D341Med (cell line): ENCODE measurements around the gene SLC6A9.

Experiments
- DNase-seq: peaks from one replicate; pipeline ENCODE4 v3.0.0; 2012; ENCODE audit warnings: low spot score

The SLC6A9 gene

DNA sequence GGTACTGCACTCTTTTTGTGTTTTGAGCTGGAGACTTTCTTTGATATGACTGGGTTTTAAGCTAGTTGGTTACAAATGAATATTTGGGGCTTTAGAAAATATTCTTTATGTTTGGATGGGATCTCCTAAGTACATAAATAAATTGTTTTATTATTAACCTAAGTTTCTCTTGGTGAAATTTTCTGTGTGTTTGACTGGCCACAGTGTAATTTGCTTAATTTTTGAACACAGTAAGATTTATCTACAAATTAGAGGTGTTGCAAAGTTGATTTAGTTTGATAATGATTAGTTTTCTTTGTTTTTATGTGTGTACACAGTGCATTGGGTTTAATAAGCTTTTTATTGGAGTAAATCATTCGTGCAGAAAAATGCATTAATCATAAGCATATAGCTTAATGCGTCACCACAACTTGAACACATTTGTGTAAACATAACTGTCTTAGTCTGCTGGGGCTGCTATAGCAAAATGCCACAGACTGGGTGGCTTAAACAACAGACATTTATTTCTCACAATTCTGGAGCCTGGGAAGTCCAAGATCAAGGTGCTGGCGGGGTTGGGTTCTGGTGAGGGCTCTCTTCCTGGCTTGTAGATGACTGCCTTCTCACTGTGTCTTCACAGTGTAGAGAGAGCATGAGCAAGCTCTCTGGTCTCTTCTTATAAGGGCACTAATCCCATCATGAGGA, 17.4 kb upstream of the SLC6A9 start:
- no peak for DNase-seq

DNA sequence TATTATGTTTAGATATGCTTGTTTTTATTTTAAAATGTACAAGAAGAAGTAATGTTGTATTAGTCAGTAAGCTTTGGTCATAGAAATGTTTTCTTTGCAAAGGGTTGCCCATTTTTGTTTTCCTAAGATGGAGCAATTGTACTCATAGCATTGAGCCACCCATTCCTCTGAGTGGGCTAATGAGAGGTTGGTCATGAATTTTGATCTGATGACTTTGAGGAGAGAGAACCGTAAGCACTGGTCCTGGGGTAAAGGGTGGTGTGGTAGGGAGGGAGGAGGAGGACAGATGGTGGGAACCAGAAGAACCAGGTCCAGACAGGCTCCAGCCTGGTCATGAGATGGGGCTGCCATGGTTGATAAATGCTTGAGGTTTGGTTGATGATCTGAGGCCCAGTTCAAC, 15.9 kb upstream of the SLC6A9 start:
- no peak for DNase-seq

DNA sequence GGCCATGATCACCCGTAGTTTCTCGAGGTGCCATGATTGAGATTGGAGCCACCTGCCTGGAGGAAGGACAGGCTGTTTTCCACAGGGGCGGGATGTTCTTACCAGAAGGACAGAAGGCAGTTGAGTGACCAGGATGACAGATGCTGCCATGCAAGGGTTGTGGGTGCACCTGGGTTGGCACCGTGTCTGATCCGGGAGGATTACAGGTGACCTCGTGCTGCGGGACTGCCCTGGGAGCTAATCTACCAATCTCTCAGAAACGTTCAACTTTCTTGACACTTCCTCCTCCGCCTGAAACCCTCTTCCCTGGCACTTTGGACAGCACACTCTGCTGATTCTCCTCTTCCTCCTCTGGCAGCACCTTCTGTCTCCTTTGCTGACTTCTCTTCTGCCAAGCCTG, 13.8 kb upstream of the SLC6A9 start:
- DNase-seq: no peak

DNA sequence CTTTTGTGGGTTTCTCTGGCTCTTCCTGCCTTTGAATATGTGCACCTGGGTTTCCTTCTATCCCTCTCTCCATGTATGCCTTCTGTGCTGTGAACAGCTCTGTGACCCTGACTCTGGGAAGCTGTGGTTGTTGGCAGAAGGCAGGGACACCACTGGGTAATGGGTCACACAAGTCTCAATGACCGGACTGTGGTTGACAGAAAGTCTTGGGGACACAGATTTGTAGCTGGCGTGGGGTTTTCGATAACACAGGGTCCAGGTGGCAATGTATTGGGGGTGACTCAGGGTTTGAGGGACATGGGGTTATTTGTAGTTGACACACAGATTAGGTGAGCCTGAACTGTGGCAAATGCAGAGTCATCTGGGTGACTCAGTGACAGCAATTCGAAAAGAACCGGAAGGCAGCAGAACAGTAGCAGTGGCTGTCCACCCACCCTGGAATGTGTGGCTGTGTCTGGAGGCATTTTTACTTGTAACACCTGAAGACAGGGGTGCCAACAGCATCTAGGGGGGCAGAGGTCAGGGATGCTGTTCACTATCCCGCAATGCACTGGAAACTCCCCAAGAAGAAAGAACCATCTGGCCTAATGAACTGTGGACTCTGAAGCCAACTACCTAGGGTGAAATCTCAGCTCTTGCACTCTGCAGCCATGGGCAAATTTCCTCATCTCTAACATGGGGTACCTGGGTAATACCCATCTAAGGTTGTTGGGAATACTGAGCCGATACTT, 13.0 kb upstream of the SLC6A9 start:
- DNase-seq: no peak

DNA sequence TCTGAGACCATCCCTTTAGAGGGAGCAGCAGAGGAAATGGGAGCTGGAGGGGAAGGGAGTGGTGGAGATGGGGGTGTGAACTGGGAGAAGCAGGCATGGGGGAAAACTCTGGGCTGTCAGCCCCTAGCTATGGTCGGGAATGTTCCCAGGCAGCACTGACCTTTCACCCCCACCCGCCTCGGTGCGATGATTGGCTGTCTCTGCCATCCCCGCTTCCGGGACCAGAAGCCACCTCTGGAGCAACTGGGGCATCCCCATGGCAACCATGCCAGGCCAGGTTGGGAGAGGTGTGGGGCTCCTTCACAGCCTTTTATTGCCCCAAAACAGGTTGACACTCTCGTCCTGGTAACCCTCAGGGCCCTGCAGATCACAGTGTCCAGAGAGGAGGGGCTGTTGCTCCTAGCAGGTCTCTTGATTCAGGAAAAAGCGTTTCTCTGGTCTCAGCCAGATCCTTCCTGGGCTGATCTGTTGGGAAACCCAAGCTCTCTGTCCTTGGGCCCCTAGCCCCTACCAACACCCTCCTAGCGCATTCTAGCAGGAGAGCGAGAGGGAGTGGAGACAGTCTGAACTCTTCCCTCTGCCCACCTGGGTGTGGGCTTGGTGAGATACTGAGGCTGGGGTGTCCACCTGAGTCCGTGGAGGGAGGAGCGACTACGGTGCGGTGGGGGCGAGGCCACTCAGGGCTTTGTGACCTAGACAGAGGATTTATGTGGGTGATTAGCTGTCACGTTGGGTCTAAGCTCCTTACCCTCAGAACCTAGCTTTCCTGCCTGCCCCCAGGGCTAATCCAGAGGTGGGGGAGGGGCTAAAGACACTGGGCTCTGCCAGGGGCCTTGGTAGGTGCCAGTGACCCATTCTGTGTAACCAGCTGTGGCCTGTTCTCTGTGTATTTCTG, 12.2 kb upstream of the SLC6A9 start:
- DNase-seq: no peak

DNA sequence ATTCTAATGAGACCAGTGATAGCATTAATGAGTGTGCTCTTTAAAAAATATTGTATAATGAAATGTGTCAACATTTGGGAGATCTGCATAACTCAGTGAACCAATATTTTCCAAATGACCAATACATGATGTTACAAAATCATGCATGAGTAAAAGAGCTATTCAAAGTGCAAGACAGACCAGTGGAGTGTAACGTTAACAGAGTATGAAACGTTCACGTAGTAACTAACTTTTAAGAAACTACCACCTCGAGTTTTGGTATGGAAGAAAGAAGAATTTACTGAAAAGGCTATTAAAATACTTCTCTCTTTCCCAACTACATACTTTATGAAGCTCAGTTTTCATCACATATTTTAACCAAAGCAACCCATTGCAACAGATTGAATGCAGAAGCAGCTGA, 9.6 kb upstream of the SLC6A9 start:
- DNase-seq: no peak

DNA sequence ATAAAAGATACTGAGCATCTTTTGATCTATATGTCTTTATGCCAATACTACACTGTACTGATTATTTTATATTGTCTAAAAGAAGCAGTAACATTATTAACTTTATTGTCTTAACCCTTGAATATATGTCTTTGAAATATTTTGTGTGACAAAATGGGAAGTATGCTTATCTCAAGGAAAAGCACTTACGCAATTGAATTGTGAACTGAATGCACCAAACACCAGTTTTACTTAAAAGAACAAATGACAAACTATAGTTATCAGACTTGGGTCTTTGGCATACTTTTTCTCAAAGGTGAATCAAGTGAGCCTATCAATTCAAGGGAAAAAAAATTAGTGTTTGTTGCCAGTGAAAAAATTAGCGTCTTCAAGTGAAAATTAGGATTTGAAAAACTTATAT, 9.2 kb upstream of the SLC6A9 start:
- DNase-seq: no peak

DNA sequence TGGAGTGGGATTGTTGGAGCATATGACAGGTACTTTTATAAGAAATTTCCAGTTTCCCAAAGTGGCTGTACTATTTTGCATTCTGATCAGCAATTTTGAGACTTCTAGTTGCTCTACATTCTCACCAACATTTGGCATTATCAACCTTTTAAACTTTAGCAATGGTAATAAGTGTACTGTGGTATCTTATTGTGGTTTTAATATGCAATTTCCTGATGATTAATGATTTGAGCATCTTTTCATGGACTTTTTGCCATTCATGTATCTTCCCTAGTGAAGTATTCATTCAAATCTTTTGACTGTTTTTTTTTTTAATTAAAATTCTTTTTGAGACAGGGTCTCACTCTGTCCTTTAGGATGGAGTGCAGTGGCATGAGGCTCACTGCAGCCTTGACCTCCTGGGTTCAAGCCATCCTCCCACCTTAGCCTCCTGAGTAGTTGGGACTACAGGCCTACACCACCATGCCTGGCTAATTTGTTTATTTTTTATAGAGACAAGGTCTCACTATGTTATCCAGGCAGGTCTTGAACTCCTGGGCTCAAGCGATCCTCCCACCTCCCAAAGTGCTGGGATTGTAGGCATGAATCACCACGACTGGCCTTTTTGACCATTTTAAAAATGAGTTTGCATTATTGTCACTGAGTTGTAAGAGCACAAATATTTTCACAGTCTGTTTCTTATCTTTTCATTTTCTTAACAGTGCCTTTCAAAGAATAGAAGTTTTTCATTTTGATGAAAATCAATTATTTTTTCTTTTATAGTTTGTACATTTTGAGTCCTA, 7.8 kb upstream of the SLC6A9 start:
- no peak for DNase-seq

DNA sequence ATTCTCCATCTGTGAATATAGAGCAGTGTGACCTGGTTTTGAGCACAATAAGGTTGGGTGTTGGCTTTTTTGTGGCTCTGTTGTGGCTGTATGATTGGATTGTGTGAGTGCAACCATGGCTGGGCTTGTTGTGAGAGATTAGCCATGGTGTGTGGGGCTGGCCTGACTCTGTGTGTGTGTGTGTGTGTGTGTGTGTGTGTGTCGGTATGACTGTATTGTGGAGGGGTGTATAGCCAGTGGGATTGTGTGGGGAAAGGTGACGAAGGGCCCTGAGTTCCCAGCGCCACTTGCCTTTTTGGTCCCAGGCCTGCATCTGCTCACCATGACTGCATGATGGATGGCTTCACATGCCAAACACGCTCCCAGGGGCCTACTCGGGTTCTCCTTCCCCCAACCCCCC, 5.9 kb upstream of the SLC6A9 start:
- no peak for DNase-seq

DNA sequence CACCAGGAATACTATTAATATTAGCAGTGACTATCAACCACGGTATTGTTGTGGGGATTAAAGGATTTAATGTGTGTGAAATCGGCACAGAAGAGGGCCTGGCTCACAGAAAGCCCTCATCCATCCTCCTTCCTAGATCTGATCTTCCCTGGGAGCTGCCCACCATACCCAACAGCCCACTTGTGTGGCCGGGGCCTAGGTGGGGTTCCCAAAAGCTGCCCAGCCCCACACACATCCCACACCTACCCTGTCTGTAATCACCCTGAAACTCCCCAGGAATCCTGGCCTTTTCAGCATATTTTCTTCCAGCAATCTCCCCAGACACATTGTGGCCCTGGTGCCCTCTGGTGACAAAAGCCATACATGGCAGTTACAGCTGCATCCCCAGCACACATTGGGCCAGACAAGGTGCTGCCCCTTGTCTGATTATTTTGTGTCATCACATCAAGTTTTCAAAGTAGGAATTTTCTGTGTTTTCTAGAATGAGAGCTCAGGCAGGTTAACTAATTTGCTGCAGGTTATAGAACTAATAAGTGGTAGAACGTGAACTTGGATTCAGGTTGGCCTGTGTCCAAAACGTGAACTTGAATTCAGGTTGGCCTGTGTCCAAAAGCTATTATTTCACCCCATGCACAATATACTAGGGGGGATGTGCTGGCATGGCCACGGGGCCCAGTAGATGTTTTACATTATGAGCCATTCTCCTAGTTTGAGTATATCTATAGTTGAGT, 5.3 kb upstream of the SLC6A9 start:
- DNase-seq: peak; percentile 78

DNA sequence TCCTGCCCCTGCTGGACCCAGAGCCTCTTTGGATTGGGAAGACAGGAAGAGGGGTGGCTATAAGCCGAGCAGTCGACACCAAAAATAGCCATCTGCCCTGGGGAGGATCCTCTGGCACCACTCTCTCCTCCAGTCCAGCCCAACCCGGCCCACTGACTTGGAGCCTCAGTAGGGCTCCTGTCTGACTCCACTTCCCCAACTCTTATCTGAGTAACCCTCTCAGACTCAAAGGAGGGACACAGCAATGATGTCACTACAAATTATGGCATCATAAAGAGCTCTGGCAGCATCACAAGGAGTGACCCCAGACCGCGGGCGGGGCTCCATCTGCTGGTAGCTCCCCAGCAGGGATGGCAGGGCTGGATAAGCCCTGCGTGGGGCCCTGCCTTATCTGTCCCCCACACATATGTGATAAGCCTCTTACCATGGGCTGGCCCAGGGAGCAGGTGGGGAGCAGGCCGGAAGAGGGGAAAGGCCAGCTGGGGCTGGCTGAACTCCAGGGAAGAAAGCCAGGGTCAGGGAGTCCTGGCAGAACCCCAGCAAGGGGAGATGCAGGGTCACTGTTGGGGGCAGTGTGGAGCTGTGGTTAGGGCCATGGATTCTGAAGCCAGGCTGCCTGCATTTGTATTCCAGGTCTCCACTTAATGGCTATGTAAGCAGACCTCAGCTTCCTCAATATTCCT, 4.6 kb upstream of the SLC6A9 start:
- DNase-seq: peak; percentile 74

DNA sequence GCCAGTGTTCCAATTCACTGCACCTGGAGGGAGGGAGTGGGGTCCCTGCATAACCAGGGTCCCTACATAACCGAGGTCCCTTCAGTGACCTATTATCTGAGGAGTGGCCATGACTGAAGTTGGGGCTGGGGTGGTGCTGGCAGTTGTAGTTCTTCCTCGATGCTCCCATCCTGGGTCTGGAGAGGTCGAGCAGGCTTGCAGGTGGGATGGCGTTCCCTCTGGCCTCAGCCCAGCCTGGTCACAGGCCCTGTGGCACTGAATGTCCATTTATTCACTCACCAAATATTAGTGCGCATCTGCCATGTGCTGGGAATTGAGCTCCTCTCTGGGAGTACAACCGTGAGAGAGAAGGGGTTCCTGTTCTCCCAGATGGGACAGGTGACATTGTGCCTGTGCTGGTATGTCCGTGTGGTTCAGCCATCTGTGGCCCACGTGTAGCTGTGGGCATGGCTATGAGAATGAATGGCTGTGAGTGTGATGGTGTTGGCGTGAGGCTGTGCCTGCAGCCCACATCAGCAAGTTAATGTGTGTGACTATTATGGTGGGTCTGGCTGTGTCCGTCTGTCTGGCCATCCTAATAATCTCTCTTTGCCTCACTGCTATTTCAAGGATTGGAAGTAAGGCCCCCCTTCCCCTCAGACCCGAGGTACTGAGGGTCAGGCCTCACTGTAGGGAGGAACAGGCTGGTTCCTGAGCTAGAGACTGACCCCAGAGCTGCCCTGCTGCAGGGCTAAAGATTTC, 3.9 kb upstream of the SLC6A9 start:
- no peak for DNase-seq

DNA sequence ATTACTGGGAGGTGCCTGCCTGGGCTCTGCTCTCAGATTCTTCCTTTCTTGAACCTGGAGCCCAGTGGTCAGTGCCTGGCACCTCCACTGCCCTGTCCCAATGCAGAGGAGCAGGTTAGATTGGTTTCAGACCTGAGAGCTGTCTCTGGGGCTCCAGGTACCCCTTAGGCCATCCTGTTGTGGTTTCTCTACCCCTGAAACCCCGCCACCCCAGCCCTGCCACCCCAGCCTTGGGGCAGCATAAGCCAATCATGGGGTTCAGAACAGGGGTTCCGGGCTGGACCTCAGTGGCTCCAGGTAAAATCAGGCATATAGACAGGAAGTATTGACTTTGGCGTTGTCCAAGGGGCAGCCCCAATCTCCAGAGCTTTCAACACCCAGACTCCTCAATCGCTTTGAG, 3.2 kb upstream of the SLC6A9 start:
- DNase-seq: no peak

DNA sequence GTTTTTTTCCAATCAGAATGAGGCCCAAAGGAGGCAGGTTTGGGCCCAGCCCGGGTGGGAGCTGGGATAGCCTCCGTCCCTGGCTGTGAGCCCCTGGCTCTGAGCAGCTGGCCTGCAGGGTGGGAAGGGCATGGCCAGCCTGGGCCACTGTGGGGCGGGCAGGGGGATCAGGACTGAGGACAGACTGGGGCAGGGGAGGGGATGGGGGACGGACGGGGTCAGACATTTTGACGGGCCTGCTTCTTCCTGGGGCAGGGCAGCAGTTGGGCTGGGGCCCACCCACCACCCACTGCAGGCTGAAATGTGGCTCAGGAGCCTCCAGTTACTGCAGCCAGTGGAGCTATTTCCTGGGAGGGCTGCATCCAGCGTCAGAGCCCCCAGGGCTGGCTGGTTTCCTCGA, 2.5 kb upstream of the SLC6A9 start:
- no peak for DNase-seq

DNA sequence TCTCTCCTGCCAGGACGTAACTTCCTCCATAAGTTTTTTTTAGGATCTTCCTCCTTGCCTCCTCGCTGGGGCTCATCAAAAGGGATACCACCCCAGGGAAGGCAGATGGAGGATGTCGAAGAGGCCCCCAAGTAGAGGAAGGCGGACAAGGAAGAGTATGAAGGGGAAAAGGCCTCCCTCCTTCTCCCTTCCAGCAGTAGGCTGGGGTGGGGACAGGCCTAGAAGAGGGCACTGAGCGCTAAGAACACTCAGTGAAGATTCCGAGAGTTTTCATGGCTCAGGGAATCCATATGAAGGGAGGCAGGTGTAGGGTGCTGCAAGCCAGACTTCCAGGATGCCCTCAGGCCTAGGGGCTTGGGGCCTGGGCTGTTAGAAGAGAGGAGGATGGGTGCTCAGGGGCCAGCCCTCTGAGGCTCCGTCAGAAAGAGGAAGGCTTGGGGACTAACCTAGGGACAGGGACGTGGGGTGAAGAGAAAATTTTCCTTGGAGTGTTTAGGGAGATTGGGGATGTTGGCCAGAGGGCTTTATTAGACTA, 1.8 kb upstream of the SLC6A9 start:
- no peak for DNase-seq

DNA sequence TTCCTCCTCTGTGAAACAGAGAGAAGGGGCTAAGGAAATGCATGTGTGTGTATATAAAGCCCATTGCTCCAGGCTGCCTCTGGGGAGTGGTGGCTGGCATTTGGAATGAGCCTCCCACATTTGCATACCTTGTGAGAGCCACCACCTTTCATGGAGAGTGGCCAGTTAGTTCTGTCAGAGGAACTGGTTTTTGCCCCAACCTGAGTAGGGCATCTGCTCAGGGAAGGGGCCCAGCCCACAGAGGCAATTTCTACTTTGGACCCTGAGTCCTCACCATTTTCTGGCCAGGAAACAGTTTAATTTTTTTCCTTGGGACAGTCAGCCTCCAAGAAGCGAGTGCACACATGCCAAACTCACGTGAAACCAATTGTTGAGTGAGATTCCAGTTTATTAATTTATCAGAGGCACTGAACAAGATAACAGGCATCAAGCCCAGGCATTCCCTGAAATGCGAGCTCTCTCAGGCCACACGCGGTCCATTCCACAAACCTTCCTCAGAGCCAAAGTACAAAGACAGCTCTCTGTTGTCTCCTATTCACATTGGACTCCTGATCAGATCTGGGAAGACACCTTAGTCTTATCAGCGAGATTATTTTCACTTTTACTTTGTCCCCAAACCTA, 1.0 kb upstream of the SLC6A9 start:
- no peak for DNase-seq

DNA sequence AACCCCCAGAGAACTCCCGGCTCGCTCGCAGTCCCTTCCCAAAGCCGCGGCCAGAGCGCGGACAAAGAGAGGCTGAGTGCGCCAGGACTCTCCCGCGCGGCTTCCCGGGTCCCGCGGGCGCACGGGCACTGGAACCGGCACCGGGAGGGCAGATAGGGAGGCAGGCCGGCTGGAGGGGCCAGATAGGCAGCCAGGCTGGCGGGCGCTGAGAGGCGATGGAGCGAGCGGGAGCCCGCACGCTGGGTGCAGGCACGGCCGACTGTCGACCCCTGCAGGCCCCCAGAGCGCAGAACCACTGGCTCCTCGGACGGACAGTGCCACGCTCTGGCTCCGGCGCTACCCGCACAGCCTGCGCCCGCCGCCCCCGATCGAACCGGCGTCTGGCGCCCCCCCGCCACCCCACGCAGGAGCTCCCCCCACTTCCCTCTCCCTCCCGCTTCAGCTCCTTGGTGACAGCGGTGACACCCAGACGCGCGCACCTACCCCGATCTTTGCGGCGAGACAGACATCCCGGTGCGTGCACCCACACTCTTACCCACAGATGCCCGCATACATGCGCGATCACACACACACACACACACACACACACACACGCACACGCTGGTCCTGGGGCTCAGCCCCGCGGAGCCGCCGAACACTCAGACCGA, 534 bp downstream of the SLC6A9 start:
- DNase-seq: peak; percentile 77

DNA sequence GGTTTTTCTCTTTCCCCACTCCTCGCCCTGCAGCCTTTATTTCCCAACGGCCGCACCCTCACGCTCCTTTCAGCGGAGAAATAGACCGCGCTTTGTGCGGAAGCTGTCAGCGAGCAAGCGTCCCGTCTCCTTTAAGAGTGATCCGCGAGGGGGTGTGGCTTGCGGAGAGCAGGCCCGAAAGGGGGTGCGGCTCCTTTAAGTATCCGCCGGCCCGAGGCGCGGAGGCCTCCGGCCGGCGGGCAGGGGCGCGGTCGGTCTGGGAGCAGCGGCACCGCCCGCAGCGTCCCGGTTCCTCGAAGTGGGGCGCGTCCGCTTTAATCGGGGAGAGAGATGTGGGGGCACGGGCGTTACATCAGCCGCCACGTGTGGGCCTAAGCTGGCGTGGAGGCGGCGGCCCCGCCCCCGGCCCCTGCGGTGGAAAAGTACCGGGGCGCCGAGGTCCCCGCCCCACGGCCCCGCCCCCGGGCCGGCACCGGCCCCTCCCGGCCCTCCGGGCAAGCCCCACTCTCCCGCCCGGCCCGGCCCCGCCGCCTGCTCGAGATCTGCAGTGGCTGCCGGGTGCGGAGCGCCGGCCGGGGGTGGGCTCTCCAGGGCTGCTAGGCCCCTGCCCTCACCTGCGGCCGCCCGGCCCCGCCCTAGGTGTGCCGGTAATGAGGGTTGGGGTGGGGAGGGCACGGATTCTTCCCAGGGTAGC, 1.2 kb downstream of the SLC6A9 start:
- DNase-seq: peak; percentile 92
